Measurements from ENCODE around the gene RGS10. TPM values are rescaled to one million over a fixed set of nuclear protein-coding genes. Genes with fewer than 3 reads are reported as not detected.

RGS10 gene
- total and polyA plus RNA-seq, 2 experiments from 2014 or later: 16.8 to 26.8 TPM

- peaks cover 53% of the 10 kb centered on the region for H3K27me3 Mint-ChIP-seq (ENCODE audit: insufficient read depth, low read depth, poor library complexity)
- H3K79me2 ChIP-seq (replicated peaks; ENCODE audit: insufficient read depth): no peaks in the 10 kb centered on the region
- peaks cover 31% of the 10 kb centered on the region for H3K4me1 Mint-ChIP-seq
- H3K4me1 ChIP-seq (ENCODE audit: insufficient read depth): peaks cover 13% of the 10 kb centered on the region; the same call in 1 of the 2 replicates
- H3K4me2 ChIP-seq: peak overlapping the region; percentile 95
- no peak for ATAC-seq
- no peaks in the 10 kb centered on the region for H3K9me2 ChIP-seq (ENCODE audit: insufficient read depth)
- peaks cover 9% of the 10 kb centered on the region; the same call in 1 of the 2 replicates for H3F3A ChIP-seq (replicated peaks; ENCODE audit: low read depth)
- no peak for DNase-seq (ENCODE audit: low spot score)
- H2AFZ ChIP-seq: no peak overlapping the region
- no peaks in the 10 kb centered on the region for H3K9me3 Mint-ChIP-seq
- H4K20me1 ChIP-seq (replicated peaks; ENCODE audit: insufficient read depth): no peaks in the 10 kb centered on the region; the same call in 1 of the 2 replicates
- no peak overlapping the region for H3K27ac Mint-ChIP-seq
- H3K27ac ChIP-seq (ENCODE audit: low read depth): no peak overlapping the region
- no peak for TF ChIP-seq ZNF462 (CRISPR knock-in tag; IDR thresholded peaks at IDR 0.05)
- H3K36me3 ChIP-seq (ENCODE audit: insufficient read depth): no peaks in the 10 kb centered on the region
- H3K4me3 Mint-ChIP-seq: peak overlapping the region; percentile 72
- peaks cover 3% of the 10 kb centered on the region; the same call in 1 of the 3 replicates for H3K36me3 Mint-ChIP-seq (ENCODE audit: low read depth)
- H3K27me3 ChIP-seq (ENCODE audit: insufficient read depth): peaks cover 60% of the 10 kb centered on the region
- peak overlapping the region; percentile 83 for H3K4me3 ChIP-seq
Observed at GRCh38 chr10:119541046-119541445, 1.5 kb downstream of the RGS10 start.

DNA sequence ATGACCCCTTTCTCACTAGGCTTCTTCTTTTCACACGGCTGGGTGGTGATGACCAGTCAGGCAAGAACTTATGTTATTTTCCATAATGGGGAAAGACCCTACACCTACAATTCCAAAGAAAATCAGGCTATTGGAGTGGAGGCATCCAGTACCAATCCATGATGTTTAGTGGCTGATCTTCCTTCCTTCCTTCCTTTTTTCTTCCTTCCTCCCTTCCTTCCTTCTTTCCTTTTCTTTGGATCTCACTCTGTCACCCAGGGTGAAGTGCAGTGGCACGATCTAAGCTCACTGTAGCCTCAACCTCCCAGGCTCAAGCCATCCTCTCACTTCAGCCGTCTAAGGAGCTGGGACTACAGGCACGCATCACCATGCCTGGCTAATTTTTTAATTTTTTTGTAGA, 2.5 kb downstream of the RGS10 start:
- H3K9me2 ChIP-seq (ENCODE audit: insufficient read depth): no peaks in the 10 kb centered on the region
- peaks cover 50% of the 10 kb centered on the region for H3K27me3 ChIP-seq (ENCODE audit: insufficient read depth)
- H3K27ac ChIP-seq (ENCODE audit: low read depth): no peak overlapping the region
- H3K79me2 ChIP-seq (replicated peaks; ENCODE audit: insufficient read depth): no peaks in the 10 kb centered on the region
- Mint-ChIP-seq H3K36me3 (ENCODE audit: low read depth) (peaks cover 3% of the 10 kb centered on the region; the same call in 1 of the 3 replicates), H3K9me3 (no peaks in the 10 kb centered on the region), H3K27ac (no peak overlapping the region), H3K27me3 (ENCODE audit: insufficient read depth, low read depth, poor library complexity) (peaks cover 49% of the 10 kb centered on the region), H3K4me1 (peaks cover 31% of the 10 kb centered on the region), H3K4me3 (no peak overlapping the region)
- no peaks in the 10 kb centered on the region for H3K36me3 ChIP-seq (ENCODE audit: insufficient read depth)
- peaks cover 13% of the 10 kb centered on the region; the same call in 1 of the 2 replicates for H3K4me1 ChIP-seq (ENCODE audit: insufficient read depth)
- ATAC-seq: no peak
- no peaks in the 10 kb centered on the region; the same call in 1 of the 2 replicates for H4K20me1 ChIP-seq (replicated peaks; ENCODE audit: insufficient read depth)
- H2AFZ ChIP-seq: no peak overlapping the region
- H3F3A ChIP-seq (replicated peaks; ENCODE audit: low read depth): peaks cover 9% of the 10 kb centered on the region; the same call in 1 of the 2 replicates
- no peak overlapping the region for H3K4me2 ChIP-seq
- no peak overlapping the region for H3K4me3 ChIP-seq
- no peak for DNase-seq (ENCODE audit: low spot score)
- TF ChIP-seq ZNF331 (CRISPR knock-in tag; IDR thresholded peaks at IDR 0.05; ENCODE audit: low read depth): no peak
- TF ChIP-seq JUNB (IDR thresholded peaks at IDR 0.05; ENCODE audit: unreplicated experiment): no peak
- no peak for TF ChIP-seq ZNF114 (CRISPR knock-in tag; IDR thresholded peaks at IDR 0.05)
- TF ChIP-seq POLR2AphosphoS5 (IDR thresholded peaks at IDR 0.05; ENCODE audit: low read depth): no peak
- TF ChIP-seq CREB1 (CRISPR knock-in tag; IDR thresholded peaks at IDR 0.05; ENCODE audit: low read depth): no peak
- TF ChIP-seq STAT1 (IDR thresholded peaks at IDR 0.05; ENCODE audit: unreplicated experiment): no peak
- TF ChIP-seq CTCF (conservative IDR thresholded peaks at IDR 0.05; ENCODE audit: low read depth in 2 of 2): no peak
- no peak for TF ChIP-seq EZH2 (IDR thresholded peaks at IDR 0.05; ENCODE audit: low read depth, unreplicated experiment)
- TF ChIP-seq, protein P1, sequence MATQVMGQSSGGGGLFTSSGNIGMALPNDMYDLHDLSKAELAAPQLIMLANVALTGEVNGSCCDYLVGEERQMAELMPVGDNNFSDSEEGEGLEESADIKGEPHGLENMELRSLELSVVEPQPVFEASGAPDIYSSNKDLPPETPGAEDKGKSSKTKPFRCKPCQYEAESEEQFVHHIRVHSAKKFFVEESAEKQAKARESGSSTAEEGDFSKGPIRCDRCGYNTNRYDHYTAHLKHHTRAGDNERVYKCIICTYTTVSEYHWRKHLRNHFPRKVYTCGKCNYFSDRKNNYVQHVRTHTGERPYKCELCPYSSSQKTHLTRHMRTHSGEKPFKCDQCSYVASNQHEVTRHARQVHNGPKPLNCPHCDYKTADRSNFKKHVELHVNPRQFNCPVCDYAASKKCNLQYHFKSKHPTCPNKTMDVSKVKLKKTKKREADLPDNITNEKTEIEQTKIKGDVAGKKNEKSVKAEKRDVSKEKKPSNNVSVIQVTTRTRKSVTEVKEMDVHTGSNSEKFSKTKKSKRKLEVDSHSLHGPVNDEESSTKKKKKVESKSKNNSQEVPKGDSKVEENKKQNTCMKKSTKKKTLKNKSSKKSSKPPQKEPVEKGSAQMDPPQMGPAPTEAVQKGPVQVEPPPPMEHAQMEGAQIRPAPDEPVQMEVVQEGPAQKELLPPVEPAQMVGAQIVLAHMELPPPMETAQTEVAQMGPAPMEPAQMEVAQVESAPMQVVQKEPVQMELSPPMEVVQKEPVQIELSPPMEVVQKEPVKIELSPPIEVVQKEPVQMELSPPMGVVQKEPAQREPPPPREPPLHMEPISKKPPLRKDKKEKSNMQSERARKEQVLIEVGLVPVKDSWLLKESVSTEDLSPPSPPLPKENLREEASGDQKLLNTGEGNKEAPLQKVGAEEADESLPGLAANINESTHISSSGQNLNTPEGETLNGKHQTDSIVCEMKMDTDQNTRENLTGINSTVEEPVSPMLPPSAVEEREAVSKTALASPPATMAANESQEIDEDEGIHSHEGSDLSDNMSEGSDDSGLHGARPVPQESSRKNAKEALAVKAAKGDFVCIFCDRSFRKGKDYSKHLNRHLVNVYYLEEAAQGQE (IDR thresholded peaks at IDR 0.05; ENCODE audit: unreplicated experiment): no peak
- TF ChIP-seq EZH2phosphoT487 (IDR thresholded peaks at IDR 0.05; ENCODE audit: unreplicated experiment): no peak
